Measurements from ENCODE around the gene CCDC102A.

CCDC102A gene

DNA sequence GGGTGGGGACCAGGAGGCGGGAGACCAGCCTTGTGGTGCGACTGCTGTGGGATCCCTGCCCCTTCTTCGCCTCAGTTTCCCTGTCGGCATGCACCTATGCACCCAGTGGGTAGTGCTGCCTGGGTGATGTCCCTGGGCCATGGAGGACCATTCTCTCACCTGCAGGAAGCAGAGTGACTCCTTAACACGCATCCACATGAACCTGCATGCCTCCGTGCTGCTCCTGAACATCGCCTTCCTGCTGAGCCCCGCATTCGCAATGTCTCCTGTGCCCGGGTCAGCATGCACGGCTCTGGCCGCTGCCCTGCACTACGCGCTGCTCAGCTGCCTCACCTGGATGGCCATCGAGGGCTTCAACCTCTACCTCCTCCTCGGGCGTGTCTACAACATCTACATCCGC is 31.3 kb upstream of the CCDC102A start:
- TF ChIP-seq POLR2A (IDR thresholded peaks at IDR 0.05; ENCODE audit: extremely low read depth, insufficient read length) = no peak
- TF ChIP-seq, protein P1, sequence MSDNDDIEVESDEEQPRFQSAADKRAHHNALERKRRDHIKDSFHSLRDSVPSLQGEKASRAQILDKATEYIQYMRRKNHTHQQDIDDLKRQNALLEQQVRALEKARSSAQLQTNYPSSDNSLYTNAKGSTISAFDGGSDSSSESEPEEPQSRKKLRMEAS (IDR thresholded peaks at IDR 0.05; ENCODE audit: low read depth, low read length) = no peak
- TF ChIP-seq MYC (IDR thresholded peaks at IDR 0.05; ENCODE audit: low read depth, low read length) = no peak
- TF ChIP-seq, protein P2, sequence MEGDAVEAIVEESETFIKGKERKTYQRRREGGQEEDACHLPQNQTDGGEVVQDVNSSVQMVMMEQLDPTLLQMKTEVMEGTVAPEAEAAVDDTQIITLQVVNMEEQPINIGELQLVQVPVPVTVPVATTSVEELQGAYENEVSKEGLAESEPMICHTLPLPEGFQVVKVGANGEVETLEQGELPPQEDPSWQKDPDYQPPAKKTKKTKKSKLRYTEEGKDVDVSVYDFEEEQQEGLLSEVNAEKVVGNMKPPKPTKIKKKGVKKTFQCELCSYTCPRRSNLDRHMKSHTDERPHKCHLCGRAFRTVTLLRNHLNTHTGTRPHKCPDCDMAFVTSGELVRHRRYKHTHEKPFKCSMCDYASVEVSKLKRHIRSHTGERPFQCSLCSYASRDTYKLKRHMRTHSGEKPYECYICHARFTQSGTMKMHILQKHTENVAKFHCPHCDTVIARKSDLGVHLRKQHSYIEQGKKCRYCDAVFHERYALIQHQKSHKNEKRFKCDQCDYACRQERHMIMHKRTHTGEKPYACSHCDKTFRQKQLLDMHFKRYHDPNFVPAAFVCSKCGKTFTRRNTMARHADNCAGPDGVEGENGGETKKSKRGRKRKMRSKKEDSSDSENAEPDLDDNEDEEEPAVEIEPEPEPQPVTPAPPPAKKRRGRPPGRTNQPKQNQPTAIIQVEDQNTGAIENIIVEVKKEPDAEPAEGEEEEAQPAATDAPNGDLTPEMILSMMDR (IDR thresholded peaks at IDR 0.05; ENCODE audit: low read depth, low read length) = no peak
- DNase-seq (ENCODE audit: low read depth) = no peak
- no peak overlapping the region for H3K4me3 ChIP-seq (ENCODE audit: low read depth, low read length)

DNA sequence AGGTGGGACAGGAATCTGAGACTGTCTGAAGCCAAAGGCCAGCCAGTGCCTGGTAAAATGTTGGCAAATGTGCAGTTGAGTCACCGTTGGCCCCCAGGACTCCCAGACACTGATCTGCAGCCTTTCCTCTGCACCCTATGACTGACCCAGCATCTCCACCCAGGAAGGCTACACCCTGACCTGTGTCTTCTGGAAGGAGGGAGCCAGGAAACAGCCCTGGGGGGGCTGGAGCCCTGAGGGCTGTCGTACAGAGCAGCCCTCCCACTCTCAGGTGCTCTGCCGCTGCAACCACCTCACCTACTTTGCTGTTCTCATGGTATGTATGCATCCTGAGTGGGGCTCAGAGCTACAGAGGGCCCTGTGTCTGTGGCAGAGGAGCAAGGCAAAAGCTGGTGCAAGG is 30.1 kb upstream of the CCDC102A start:
- DNase-seq (ENCODE audit: low read depth) = no peak
- no peak overlapping the region for H3K4me3 ChIP-seq (ENCODE audit: low read depth, low read length)
- TF ChIP-seq MYC (IDR thresholded peaks at IDR 0.05; ENCODE audit: low read depth, low read length) = no peak

DNA sequence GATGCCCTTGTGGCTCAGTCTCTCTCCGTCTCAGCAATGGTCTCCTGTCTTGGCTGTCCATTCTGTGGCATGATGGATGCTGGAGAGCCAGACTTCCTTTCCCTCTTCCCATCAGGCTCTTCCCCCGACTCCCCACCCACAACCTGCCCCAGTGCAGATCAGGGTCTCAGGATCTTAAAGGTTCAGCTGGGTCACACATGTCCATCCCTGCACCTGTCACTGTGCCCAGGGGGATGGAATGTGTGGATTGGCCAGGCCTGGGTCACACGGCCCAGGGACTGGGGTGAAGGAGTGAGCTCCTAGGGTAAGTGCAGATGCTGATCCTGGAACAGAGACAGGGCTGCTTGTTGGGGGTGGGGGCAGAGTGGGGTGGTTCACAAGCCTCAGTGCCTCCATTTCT is 29.1 kb upstream of the CCDC102A start:
- H3K4me3 ChIP-seq (ENCODE audit: low read depth, low read length) = no peak overlapping the region
- no peak for DNase-seq (ENCODE audit: low read depth)
- no peak for TF ChIP-seq MYC (IDR thresholded peaks at IDR 0.05; ENCODE audit: low read depth, low read length)
- TF ChIP-seq, protein P1 (IDR thresholded peaks at IDR 0.05; ENCODE audit: low read depth, low read length) = no peak
- TF ChIP-seq POLR2A (IDR thresholded peaks at IDR 0.05; ENCODE audit: extremely low read depth, insufficient read length) = no peak
- TF ChIP-seq, protein P2 (IDR thresholded peaks at IDR 0.05; ENCODE audit: low read depth, low read length) = no peak

DNA sequence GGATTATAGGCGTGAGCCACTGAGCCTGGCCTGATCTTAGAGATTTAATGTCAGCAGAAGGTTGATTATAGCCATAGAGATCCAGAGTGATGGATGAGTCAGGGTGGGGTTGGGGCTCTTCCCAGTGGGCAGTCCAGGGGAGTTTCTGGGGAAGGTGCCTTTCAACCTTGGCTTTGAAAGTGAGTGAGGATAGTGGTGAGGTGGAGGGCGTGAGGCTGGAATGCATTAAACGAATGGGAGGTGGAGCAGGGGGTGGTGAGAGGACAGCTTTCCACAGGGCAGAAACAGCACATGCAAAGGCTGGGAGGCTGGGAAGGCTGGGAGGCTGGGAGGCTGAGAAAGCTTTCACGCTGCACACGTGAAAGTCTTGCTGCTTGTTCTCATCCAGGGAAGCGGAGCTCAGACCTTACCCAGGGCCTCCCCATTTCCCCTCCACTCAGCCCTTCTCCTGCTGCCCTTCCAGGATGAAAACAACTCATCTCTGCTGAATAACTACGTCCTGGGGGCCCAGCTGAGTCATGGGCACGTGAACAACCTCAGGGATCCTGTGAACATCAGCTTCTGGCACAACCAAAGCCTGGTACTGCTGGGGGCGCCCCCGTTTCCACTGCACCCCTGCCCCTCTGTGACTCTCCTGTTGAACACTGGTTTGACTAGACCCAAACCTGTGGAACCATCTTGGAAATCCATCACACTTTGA is 28.4 kb upstream of the CCDC102A start:
- DNase-seq (ENCODE audit: low read depth) = peak; percentile 26
- no peak overlapping the region for H3K4me3 ChIP-seq (ENCODE audit: low read depth, low read length)
- no peak for TF ChIP-seq MYC (IDR thresholded peaks at IDR 0.05; ENCODE audit: low read depth, low read length)
- TF ChIP-seq, protein P2 (IDR thresholded peaks at IDR 0.05; ENCODE audit: low read depth, low read length) = no peak

DNA sequence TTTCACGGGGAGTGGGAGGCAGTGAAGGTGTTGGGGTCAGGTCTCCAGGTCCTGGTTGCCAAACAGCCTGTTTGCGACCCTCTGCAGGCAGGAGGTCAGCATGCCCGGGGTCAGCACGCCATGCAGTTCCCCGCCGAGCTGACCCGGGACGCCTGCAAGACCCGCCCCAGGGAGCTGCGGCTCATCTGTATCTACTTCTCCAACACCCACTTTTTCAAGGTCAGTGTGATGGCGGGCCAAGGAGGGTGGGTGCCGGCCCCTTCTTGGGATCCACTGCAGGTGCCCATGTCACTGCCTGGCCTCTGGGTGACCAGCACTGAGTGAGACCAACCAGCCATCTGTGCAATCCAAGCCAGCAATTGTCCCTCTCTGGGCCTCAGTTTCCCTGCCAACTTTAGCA is 27.4 kb upstream of the CCDC102A start:
- DNase-seq (ENCODE audit: low read depth) = no peak
- H3K4me3 ChIP-seq (ENCODE audit: low read depth, low read length) = no peak overlapping the region
- no peak for TF ChIP-seq POLR2A (IDR thresholded peaks at IDR 0.05; ENCODE audit: extremely low read depth, insufficient read length)
- TF ChIP-seq, protein P2 (IDR thresholded peaks at IDR 0.05; ENCODE audit: low read depth, low read length) = no peak
- no peak for TF ChIP-seq MYC (IDR thresholded peaks at IDR 0.05; ENCODE audit: low read depth, low read length)
- TF ChIP-seq, protein P1 (IDR thresholded peaks at IDR 0.05; ENCODE audit: low read depth, low read length) = no peak

DNA sequence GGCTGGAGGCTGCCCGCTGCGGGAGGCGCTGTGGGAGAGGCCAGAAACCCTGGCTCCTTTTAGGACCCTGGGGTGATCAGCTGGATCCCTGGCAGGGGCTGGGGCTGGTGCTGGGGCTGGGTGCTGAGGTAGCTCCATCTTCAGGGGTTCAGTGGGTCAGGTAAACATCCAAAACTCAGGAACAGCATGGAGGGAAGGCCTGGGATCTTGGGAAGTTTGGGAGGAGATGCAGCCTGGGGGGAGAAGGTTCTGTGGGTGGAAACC is 27.0 kb upstream of the CCDC102A start:
- TF ChIP-seq MYC (IDR thresholded peaks at IDR 0.05; ENCODE audit: low read depth, low read length) = no peak
- TF ChIP-seq, protein P1 (IDR thresholded peaks at IDR 0.05; ENCODE audit: low read depth, low read length) = no peak
- DNase-seq (ENCODE audit: low read depth) = no peak
- H3K4me3 ChIP-seq (ENCODE audit: low read depth, low read length) = no peak overlapping the region

DNA sequence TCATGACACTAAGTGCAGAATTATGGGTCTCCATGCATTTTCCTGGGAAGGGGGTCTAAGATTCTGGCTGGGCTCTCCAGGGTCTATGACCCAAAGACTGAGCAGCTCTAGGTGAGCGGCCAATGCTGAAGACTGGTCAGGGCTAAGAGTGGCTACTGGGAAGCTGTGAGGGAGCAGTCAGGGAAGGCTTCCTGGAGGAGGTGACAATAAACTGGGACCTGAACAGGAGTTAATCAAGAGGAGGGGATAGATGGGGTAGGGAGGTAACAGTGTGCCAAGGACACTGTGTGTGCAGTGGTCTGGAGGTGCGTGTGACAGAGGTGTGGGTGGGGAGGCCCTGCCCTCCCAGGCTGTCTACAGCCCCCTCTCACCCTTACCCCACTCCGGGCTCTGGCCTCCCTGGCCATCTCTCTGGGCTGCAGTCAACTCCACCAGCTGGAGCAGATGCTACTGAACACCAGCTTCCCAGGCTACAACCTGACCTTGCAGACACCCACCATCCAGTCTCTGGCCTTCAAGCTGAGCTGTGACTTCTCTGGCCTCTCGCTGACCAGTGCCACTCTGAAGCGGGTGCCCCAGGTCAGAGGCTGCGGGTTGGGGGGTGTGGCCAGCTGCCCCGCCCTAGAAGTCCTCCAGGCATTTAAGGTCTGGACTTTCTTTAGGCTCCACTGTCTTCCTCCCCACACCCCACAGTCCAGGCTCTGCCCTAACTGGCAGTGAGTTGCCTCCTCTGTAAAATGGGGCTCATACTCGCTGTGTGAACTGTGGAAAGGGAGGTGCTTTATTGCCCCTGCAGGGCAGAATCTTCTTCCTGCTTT is 26.5 kb upstream of the CCDC102A start:
- no peak for DNase-seq (ENCODE audit: low read depth)
- H3K4me3 ChIP-seq (ENCODE audit: low read depth, low read length) = no peak overlapping the region
- TF ChIP-seq POLR2A (IDR thresholded peaks at IDR 0.05; ENCODE audit: extremely low read depth, insufficient read length) (no peak), MYC (IDR thresholded peaks at IDR 0.05; ENCODE audit: low read depth, low read length) (no peak)
- TF ChIP-seq, protein P2 (IDR thresholded peaks at IDR 0.05; ENCODE audit: low read depth, low read length) = no peak
- TF ChIP-seq, protein P1 (IDR thresholded peaks at IDR 0.05; ENCODE audit: low read depth, low read length) = no peak
